Skeletal muscle satellite cell (primary cell): ENCODE data around the gene CHST8.

ENCODE experiments used
- H3K27me3 ChIP-seq: 2 replicates; pipeline ENCODE4 v1.7.0; 2013; ENCODE audit warnings: low read length; ENCODE audit not compliant: control insufficient read depth, insufficient read depth
- H3K36me3 ChIP-seq: 2 replicates; pipeline ENCODE4 v1.7.0; 2013; ENCODE audit warnings: mild to moderate bottlenecking, control low read depth, low read length; ENCODE audit not compliant: insufficient read depth
- H3K4me1 ChIP-seq: 2 replicates; pipeline ENCODE4 v1.7.0; 2013; ENCODE audit warnings: low read length; ENCODE audit not compliant: control insufficient read depth, insufficient read depth
- H3K4me2 ChIP-seq: 2 replicates; pipeline ENCODE4 v1.7.0; 2013; ENCODE audit warnings: mild to moderate bottlenecking, low read length
- H3K4me3 ChIP-seq: 2 replicates; pipeline ENCODE4 v1.7.0; 2013; ENCODE audit warnings: low read length
- H3K9ac ChIP-seq: 2 replicates; pipeline ENCODE4 v1.7.0; 2013; ENCODE audit warnings: mild to moderate bottlenecking, low read depth, low read length, moderate library complexity
- H3K9me3 ChIP-seq: replicated peaks from 2 replicates; pipeline ENCODE4 v1.7.0; 2013; ENCODE audit warnings: mild to moderate bottlenecking, control low read depth, low read length

Gene CHST8

DNA sequence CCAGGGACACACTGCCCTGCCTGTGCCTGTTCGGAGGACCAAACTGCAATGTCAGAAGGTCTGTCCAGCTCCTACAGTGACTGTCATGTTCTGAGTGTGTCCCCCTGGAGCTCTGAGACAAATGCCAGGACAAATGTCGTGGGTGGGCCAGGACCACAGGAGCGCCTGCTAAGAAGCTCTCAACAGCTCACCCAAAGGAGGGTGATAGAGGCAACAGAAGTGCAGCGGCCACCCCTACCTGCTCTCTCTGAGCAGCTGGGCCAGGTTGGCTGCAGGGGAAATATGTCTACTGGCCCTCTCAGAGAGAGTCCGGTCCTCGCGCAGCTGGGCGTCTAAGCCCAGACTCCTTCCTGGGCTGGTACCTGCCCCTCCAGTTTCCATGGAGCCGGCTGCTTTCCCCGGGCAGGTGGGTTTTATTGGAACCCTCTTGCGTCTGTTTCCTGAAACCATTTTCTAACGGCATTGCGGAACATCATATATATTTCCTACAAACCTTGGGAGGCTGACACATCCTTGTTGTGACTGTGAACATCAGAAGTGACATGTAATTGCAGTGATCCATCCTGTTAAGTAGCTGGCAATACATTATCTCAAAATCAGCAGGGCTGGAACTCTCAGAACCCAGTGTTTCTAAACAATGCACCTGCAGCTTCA is 78.1 kb downstream of the CHST8 start:
- Histone ChIP-seq H3K9ac (no peak overlapping the region), H3K9me3 (no peaks in the 10 kb centered on the region), H3K27me3 (no peaks in the 10 kb centered on the region), H3K4me1 (no peaks in the 10 kb centered on the region), H3K4me3 (no peak overlapping the region), H3K4me2 (no peak overlapping the region), H3K36me3 (no peaks in the 10 kb centered on the region)

DNA sequence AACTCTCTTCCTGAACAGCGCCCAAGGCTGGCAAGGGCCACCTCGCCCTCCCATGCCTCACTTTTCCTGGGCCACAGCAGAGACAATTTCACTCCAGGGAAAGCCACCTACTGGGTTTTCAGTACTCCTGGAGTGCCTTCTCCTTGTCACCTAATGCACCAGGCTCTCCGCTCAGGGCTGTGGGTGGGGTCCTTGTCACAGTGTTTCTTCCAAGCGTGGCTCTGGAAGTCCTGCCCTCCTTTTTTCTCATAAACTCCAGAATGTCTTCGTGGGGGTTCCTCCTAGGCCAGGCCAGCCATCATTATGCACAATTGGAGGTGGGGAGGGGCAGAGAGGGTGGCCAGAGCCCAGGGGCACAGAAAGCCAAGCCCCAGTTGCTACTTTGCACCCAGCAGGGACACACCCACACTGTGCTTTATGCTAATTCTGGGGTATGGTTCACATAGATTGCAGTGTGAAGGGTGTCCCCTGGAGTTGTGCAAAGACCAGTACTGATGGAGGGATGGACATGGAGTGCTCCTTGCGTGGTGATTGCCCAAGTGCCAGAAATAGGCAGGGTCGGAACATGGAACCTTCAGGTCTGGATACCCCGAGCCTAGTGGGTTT is 78.8 kb downstream of the CHST8 start:
- Histone ChIP-seq H3K4me2 (no peak overlapping the region), H3K4me1 (no peaks in the 10 kb centered on the region), H3K4me3 (no peak overlapping the region), H3K9ac (no peak overlapping the region), H3K27me3 (no peaks in the 10 kb centered on the region), H3K9me3 (no peaks in the 10 kb centered on the region), H3K36me3 (no peaks in the 10 kb centered on the region)

DNA sequence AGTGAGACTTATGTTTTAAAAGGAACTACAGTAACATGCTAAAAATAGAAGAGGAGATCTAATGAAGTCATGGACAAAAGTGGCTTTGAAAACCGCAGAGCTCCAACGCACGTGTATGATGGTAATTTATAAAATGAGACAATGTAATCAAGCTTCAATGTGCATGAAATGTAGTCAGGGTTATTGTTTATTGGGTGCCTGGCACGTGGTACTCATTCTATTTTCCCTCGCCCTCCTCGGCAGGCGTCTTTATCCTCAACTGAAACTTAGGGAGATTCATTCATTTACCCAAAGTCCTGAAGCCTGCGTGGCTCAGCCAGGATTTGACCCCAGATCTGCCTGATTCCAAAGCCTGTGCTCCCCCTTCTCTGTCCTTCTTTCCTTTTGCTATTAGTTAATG is 79.8 kb downstream of the CHST8 start:
- H3K27me3 ChIP-seq: no peaks in the 10 kb centered on the region

DNA sequence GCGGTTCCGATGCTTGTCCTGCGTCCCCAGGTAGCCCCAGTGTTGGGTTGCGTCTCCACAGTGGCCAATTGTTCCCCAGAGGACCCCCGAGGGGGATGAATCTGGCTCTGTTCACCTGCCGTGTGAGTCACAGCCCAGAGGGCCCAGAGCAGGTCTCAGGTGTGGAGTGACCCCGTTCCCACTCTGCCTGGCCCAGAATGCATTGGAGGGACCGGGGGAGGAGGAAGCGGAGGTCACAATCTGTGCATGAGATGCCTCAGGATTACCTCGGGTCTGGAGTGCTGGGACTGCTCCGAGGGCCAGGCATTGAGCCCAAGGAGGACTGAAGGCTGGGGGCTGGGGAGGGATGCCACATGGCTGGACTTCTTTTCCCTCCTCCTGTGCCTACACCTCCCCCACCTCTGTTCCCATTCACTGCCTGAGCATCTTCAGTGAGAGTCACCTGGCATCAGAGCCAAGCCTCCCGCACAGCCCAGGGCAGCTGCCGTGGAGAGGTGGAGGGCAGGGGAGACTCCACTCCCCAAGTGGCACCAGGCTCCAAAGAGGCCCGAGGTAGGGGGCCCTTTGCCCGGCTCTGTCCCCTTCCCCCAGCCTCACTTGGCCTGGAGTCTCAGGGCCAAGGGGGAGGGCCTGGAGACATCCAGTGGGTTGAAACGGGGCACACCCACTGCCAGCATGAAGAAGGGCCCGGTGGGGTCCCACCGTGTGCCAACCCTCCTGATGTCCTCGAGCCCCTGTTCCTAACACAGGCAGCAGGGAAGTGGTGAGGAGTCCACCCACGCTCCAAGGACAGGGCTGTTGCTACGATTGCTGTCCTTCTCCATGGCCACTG is 81.1 kb downstream of the CHST8 start:
- H3K9ac ChIP-seq: no peak overlapping the region
- no peak overlapping the region for H3K4me3 ChIP-seq
- H3K4me2 ChIP-seq: no peak overlapping the region
- H3K9me3 ChIP-seq: no peaks in the 10 kb centered on the region
- H3K36me3 ChIP-seq: no peaks in the 10 kb centered on the region
- H3K27me3 ChIP-seq: no peaks in the 10 kb centered on the region
- H3K4me1 ChIP-seq: no peaks in the 10 kb centered on the region

More for the DNA sequence above, 79.8 kb downstream of the CHST8 start:
- H3K36me3 ChIP-seq: no peaks in the 10 kb centered on the region
- H3K9ac ChIP-seq: no peak overlapping the region
- H3K4me1 ChIP-seq: no peaks in the 10 kb centered on the region
- H3K4me3 ChIP-seq: no peak overlapping the region
- no peak overlapping the region for H3K4me2 ChIP-seq
- H3K9me3 ChIP-seq: no peaks in the 10 kb centered on the region

DNA sequence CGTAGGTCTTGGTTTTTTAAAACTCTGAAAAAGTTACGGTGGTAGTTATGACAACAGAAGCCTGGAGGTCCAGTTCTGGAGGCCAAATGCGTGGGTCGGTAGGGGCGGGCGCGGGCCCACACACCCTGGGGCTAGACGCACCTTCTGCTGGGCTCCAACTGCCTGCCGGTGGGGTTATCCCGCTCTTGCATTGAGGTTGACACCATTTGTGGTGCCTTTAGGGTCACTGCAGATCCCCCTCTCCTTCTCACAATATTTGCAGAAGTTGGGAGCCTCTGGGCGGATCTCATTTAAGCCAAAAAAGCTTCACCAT is 81.6 kb downstream of the CHST8 start:
- H3K4me1 ChIP-seq: no peaks in the 10 kb centered on the region
- no peaks in the 10 kb centered on the region for H3K9me3 ChIP-seq
- H3K27me3 ChIP-seq: no peaks in the 10 kb centered on the region
- H3K36me3 ChIP-seq: no peaks in the 10 kb centered on the region
- no peak overlapping the region for H3K4me2 ChIP-seq
- no peak overlapping the region for H3K9ac ChIP-seq
- no peak overlapping the region for H3K4me3 ChIP-seq

DNA sequence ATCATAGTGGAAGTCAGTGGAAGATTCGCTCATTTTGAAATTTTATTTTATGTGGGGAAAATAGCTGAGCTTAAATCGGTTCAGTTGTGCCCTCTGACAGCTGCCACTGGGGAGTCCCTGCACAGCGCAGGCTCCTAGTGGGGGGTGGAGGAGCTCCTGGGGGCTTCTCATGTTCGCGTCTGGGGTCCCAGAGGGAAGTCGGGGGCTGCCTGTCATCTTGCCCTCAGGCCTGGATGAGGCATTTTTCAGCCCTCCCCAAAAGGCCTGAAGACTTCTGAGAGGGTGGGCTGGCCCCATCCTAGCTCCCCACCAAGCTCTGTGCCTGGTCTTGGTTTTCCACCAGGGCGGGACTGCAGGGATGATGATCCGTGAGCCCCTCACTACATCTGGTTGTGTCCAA is 82.1 kb downstream of the CHST8 start:
- no peak overlapping the region for H3K9ac ChIP-seq
- H3K36me3 ChIP-seq: no peaks in the 10 kb centered on the region
- H3K9me3 ChIP-seq: no peaks in the 10 kb centered on the region
- no peak overlapping the region for H3K4me3 ChIP-seq
- no peaks in the 10 kb centered on the region for H3K4me1 ChIP-seq
- no peak overlapping the region for H3K4me2 ChIP-seq
- H3K27me3 ChIP-seq: no peaks in the 10 kb centered on the region

DNA sequence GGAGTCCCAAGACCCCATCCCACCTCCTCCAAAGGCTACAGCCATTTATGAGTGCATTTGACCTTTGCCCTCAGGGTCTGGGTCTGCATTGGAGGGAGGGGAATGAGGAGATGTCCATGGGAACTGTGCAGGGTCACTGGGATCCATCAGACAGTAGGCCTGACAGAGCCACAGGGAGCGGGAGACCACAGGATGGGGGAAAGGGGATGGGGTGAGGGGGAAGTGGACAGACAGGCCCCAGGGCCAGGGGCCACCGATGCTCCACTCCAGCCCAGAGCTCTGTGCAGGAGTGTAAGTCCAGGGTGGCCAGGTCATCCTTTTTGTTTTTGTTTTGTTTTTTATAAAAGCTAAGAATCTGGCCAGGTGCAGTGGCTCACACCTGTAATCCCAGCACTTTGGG is 82.5 kb downstream of the CHST8 start:
- no peaks in the 10 kb centered on the region for H3K27me3 ChIP-seq
- H3K9me3 ChIP-seq: no peaks in the 10 kb centered on the region
- no peak overlapping the region for H3K4me2 ChIP-seq
- no peaks in the 10 kb centered on the region for H3K4me1 ChIP-seq
- H3K4me3 ChIP-seq: no peak overlapping the region
- no peak overlapping the region for H3K9ac ChIP-seq
- no peaks in the 10 kb centered on the region for H3K36me3 ChIP-seq

DNA sequence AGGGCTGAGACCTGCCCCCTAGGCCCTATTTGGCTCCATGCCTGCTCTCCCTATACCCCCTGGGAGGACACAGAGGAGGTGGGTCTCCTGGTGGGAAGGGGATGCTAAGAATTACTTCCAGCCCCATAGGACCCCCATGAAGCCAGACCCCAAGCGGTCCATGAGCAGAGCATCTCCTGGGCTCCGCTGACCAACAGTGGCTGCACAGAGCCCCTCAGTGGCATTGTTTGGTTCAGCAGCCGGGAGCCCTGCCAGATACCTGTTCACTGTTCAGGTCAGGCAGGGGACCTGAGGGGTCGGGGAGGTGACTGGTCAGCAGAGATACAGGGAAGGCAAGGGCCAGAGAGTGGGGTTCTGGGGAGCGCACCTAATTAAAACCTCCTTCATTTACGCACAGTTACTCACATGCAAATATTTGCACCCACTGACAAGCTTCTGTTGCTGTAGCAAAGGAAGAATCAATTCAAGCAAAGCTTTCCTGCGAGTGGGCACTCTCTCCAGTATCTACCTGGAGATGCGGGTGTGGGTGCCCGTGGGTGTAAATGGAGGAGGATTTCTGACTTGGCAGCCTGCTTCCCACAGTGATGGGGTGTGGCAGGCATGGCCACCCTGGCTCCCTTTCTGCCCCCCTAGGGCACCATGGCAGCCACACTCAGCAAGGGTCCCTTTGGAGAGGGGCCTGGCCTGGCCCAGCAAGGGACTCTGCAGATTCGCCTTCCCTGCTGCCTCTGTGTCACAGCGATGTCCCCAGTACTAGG is 83.5 kb downstream of the CHST8 start:
- H3K4me1 ChIP-seq: no peaks in the 10 kb centered on the region
- H3K27me3 ChIP-seq: no peaks in the 10 kb centered on the region
- H3K9me3 ChIP-seq: no peaks in the 10 kb centered on the region
- H3K4me2 ChIP-seq: no peak overlapping the region
- H3K9ac ChIP-seq: no peak overlapping the region
- H3K36me3 ChIP-seq: no peaks in the 10 kb centered on the region
- no peak overlapping the region for H3K4me3 ChIP-seq

DNA sequence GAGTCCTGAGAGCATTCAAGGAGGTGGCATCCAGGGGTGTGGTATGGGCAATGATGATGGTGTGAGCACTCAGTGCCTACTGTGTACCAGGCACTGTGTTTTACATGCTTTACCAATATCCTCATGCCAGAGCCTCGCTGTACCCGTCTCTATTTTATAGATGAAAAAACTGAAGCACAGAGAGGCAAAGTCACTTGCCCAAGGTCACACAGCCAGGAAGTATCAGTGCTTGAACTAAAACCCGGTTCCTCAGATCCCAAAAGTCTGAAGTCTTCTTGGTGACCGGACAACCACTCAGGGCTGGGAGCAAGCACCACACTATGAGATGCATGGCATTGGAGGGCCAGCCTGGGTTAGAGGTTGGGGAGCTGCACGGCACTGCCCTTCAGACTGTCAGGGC is 84.1 kb downstream of the CHST8 start:
- no peaks in the 10 kb centered on the region for H3K27me3 ChIP-seq
- H3K9ac ChIP-seq: no peak overlapping the region
- H3K36me3 ChIP-seq: no peaks in the 10 kb centered on the region

DNA sequence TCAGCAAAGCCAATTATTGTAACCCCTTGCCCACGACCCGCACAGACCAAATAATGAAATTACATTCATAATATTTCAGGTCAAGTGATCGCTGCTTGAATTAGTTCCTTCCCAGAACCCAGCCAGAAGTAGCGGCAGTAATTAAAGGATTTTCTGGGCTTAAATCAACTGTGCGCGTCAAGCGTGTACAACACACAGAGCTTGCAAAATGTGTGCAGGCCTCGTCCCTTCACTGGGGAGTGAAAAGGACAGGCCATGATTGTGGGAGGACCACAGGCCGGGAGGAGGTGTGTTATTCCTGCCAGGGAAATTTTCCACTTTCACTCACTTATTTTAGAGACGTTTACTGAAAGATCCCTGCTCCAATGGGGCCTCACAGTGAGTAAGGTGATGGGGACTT is 84.9 kb downstream of the CHST8 start:
- Histone ChIP-seq H3K4me1 (no peaks in the 10 kb centered on the region), H3K27me3 (no peaks in the 10 kb centered on the region), H3K9me3 (no peaks in the 10 kb centered on the region), H3K4me2 (no peak overlapping the region), H3K4me3 (no peak overlapping the region), H3K36me3 (no peaks in the 10 kb centered on the region), H3K9ac (no peak overlapping the region)

More for the DNA sequence above, 84.1 kb downstream of the CHST8 start:
- H3K4me2 ChIP-seq: no peak overlapping the region
- no peak overlapping the region for H3K4me3 ChIP-seq
- H3K4me1 ChIP-seq: no peaks in the 10 kb centered on the region
- H3K9me3 ChIP-seq: no peaks in the 10 kb centered on the region

DNA sequence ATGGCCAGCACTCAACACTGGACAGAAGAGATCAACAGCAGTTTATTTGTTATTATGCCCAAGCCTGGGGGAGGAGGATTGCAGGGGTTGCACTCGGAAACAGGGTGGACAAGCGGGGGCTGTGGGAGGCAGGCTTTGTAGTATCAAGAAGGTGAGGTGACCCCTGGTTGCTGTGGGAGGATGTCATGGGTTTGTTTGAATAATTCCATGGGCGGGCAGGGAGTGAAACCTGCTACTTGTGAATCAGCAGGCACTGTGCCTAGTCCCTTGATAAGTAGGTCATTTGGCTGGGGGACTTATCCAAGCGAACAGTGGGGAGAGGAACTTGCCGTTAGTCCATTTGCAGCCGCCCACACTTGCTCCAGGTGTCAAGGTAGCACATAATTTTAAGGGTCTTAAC is 90.5 kb downstream of the CHST8 start:
- Histone ChIP-seq H3K4me2 (no peak overlapping the region), H3K36me3 (no peaks in the 10 kb centered on the region), H3K9me3 (peaks cover 2% of the 10 kb centered on the region), H3K4me1 (no peaks in the 10 kb centered on the region), H3K9ac (no peak overlapping the region), H3K27me3 (no peaks in the 10 kb centered on the region), H3K4me3 (no peak overlapping the region)
